ENCODE data around the gene SMPX.

The SMPX gene

GRCh38 chrX:21741869-21742701 is 15.8 kb downstream of the SMPX start:
- peak in 1 of 4 experiments; percentile 4 for DNase-seq

DNA sequence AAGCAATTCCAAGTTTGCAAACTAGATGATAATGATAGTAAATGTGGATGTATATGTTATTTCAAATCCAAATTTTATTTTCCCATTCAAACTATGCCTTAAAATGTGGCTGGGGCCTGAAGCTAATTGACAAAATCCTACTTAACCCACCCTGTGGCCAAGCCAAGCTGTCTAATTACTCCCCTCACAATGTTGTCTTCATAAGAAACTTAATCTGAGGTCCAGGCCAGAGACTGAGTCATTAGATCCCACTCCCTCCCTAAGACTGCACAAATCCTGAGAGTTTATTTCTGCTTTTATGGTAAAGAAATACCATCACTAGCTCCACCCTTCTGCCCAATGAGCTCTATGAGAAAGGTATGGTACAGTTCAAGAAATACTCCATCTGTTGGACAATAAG is 16.6 kb downstream of the SMPX start:
- DNase-seq: no peak

GRCh38 chrX:21740329-21741274 is 17.3 kb downstream of the SMPX start:
- no peak for DNase-seq

DNA sequence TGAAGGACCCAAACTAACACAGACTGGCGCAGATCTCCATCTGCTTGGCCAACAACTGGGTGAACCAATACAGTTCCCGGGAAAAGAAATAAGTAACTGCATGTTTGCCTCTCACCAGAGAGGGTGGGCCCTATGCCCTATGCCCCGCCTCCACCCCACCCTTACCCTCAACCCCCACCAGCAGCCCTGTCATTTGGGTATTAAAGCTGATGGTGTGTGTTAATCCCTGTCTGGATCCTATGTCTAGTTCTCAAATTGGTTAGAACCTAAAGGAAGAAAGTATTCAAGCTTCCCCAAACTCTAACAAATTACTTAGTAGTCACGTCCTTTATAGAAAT is 19.0 kb downstream of the SMPX start:
- no peak for DNase-seq

- DNase-seq: no peak
These were observed 19.5 kb downstream of the SMPX start for GRCh38 chrX:21738210-21738949.

GRCh38 chrX:21735768-21736127 is 22.2 kb downstream of the SMPX start:
- no peak for DNase-seq

DNA sequence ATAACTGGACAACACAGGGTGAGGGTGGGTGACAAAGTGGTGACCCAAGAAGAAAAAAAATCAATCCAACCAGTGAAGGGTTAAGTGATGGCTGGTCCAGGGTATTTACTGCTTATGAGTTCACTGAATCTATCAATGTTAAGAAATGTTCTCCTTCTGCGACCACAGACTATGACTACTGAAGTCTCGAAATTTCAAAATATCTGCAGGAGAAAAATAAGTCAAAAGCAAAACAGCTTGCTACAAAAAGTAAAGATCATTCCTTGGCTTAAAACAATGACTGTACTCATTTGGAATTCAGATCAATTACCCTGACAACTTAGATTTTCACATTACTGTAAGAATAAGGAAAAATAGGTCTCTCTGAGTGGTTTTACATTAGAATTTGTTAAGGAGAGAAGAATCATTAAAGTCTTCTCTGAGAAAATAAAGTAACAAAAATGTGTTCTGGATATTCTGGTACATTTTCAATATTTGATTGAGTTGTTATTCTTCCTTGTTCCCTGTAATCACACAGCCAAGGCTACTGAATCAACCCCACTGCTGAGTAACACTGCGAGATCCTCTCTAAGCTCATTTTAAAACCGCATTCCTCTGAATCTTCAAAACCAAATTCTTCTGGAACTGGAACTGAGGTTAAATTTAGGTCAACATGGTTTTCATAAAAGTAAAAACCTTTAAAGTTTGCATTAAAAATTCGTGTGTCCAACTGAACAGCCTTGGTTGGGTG is 22.7 kb downstream of the SMPX start:
- DNase-seq: no peak

GRCh38 chrX:21734175-21734574 is 23.7 kb downstream of the SMPX start:
- no peak for DNase-seq

GRCh38 chrX:21733705-21734104 is 24.2 kb downstream of the SMPX start:
- no peak for DNase-seq

DNA sequence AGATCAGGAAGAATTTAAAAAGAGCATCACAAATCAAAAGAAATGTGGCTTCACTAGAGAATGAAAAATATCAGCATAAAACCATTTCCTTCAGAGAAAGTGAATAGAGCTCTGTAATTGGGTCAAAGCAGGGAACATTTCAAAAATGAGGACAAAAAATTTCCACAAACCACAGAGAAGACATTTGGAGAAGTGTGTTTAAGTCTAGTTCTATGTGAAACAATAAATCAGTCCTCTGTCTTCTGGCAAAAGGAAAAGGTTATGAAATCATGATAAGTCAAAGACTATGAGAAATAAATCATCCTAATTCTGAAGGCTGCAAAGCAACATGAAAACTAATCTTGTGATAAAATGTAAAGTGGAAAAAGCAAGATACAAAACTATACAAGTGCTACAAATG is 27.9 kb downstream of the SMPX start:
- DNase-seq: no peak

GRCh38 chrX:21728276-21728968 is 29.5 kb downstream of the SMPX start:
- no peak for DNase-seq

DNA sequence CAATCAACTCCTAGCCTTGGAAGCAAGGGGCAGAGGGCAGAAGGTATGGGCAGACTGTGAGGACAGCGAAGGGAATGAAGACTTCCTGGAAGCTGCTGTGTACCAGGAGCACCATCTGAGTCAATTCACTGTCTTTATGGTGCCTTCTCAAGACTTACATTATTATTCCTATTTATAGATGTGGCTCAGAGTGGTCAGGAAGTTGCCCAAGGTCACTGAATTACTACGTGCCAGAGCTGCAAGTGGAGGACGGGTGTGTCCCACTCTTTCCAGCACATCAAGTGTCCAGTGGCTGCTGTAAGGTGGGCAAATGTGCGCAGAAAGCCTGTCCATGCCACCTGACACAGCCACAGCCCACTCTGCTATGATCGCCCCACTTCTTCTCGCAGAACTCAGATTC is 32.0 kb downstream of the SMPX start:
- peak in 2 of 4 experiments; percentile 5 to 14 for DNase-seq

- peak; percentile 12 to 47 (median 41) for DNase-seq
These were observed 32.4 kb downstream of the SMPX start for GRCh38 chrX:21725496-21725895.

DNA sequence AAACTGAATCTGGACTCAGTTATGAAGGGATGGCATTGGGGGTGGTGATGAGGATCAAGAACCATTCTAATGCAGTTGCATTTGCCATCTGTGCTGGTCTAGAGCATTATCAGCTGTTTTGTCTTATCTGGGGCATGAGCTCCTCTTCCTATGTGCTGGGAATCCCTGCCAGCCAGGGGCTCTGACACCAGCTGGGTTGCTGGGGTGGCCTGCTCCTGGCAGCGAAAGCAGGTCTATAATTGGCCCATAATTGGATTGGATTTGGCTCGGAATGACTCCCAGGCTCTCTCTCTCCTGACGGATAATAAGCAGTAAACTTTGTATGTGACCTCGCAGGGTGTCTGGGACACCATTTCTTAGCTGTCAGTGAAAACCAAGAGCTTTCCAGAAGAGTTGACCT is 34.1 kb downstream of the SMPX start:
- no peak for DNase-seq

DNA sequence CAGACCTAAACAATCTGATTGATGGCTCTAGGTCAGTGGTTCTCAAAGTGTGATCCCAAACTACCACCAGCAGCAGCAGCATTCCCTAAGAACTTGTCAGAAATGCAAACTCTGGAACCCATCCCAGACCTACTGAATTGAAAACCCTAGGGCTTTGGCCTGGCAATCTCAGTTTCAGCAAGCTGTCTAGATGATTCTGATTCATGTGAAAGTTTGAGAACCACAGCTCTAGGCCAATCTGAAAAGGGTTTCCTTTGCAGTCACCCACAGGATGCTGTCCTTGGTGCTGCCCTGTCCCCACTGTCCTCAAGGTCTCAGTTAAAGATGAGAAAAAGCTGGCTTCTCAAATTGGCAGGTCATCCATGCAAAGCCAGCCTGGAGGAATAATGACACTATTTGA is 34.8 kb downstream of the SMPX start:
- DNase-seq: peak in 2 of 4 experiments; percentile 11 to 23

DNA sequence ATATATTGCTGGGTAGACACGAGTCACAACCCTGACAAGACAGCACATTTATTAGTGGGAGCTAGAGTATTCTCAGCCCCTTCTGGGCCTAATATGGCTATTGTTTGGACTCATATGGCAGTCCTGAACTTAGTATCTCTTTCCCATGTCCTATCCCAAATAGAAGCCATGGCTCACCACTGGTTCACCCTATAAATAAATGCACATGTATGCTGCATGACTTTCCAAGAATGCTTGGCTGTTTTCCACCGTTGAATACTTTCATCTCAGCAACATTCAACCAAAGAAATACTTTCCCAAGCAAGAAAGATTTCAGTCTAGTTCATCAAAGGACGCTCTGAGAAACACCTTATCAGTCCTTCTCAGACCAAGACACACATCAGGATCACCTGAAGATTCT is 36.7 kb downstream of the SMPX start:
- DNase-seq: no peak

GRCh38 chrX:21718575-21718974 is 39.3 kb downstream of the SMPX start:
- DNase-seq: no peak

GRCh38 chrX:21717802-21718201 is 40.1 kb downstream of the SMPX start:
- DNase-seq: no peak

DNA sequence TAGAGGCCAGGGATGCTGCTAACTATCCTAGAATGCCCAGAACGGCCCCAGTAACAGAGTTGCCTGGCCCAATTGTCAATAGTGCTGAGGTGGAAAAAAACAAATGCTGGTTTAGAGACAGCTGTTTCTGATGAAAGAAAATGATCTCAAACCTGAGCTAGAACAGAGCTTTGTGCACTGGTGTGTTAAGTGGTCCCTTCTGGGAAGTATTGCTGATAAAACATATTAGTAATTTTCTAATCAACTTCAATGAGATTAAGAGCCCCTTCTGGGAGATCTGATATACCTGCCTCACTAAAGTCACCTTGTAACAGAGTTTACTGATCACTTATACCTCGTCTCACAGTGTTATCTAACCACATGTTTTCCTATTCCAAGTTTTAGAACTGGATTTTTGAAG is 42.1 kb downstream of the SMPX start:
- DNase-seq: no peak

GRCh38 chrX:21715337-21715736 is 42.6 kb downstream of the SMPX start:
- DNase-seq: no peak

- DNase-seq: no peak
These were observed 46.1 kb downstream of the SMPX start for GRCh38 chrX:21711848-21712197.

Data from suppressor macrophage (primary cell).